Mesendoderm (in vitro differentiated cells): ENCODE measurements around the gene DIAPH1.

ENCODE experiments used
- DNase-seq: peaks from one replicate; pipeline ENCODE4 v3.0.0; 2013
- H2AK5ac ChIP-seq: 2 replicates; pipeline ENCODE4 v1.6.1; 2013; ENCODE audit warnings: low read length, inconsistent platforms
- H2BK120ac ChIP-seq: 2 replicates; pipeline ENCODE4 v1.6.1; 2013; ENCODE audit warnings: low read depth, mild to moderate bottlenecking, low read length, moderate library complexity, mixed read lengths
- H2BK15ac ChIP-seq: replicated peaks from 2 replicates; pipeline ENCODE4 v1.6.1; 2013; ENCODE audit warnings: low read depth, mild to moderate bottlenecking, moderate library complexity
- H2BK5ac ChIP-seq: 2 replicates; pipeline ENCODE4 v1.6.1; 2013; ENCODE audit warnings: low read length, inconsistent platforms
- H3K18ac ChIP-seq: 2 replicates; pipeline ENCODE4 v1.6.1; 2013; ENCODE audit warnings: mild to moderate bottlenecking, low read length, mixed read lengths
- H3K23ac ChIP-seq: one replicate; pipeline ENCODE4 v1.6.1; 2013; ENCODE audit warnings: low read length
- H3K27ac ChIP-seq: 2 replicates; pipeline ENCODE4 v1.5.1; 2013; ENCODE audit warnings: low read depth, mild to moderate bottlenecking, inconsistent platforms, low read length, moderate library complexity
- H3K27me3 ChIP-seq: 2 replicates; pipeline ENCODE4 v1.6.1; 2013; ENCODE audit warnings: low read length, control low read depth, mild to moderate bottlenecking, inconsistent platforms; ENCODE audit not compliant: insufficient read depth, poor library complexity
- H3K36me3 ChIP-seq: 2 replicates; pipeline ENCODE4 v1.6.1; 2013; ENCODE audit warnings: low read length, inconsistent platforms; ENCODE audit not compliant: control insufficient read depth, insufficient read depth
- H3K4ac ChIP-seq: one replicate; pipeline ENCODE4 v1.6.1; 2013; ENCODE audit warnings: low read depth, mild to moderate bottlenecking, low read length, moderate library complexity
- H3K4me1 ChIP-seq: 2 replicates; pipeline ENCODE4 v1.6.1; 2013; ENCODE audit warnings: low read depth, low read length, inconsistent platforms; ENCODE audit not compliant: control insufficient read depth
- H3K4me2 ChIP-seq: 2 replicates; pipeline ENCODE4 v1.6.1; 2013; ENCODE audit warnings: low read length
- H3K4me3 ChIP-seq: 2 replicates; pipeline ENCODE4 v1.5.1; 2013; ENCODE audit warnings: mild to moderate bottlenecking, low read length
- H3K56ac ChIP-seq: one replicate; pipeline ENCODE4 v1.6.1; 2013; ENCODE audit warnings: low read length
- H3K79me1 ChIP-seq: 2 replicates; pipeline ENCODE4 v1.6.1; 2013; ENCODE audit warnings: low read length, inconsistent platforms
- H3K79me2 ChIP-seq: 2 replicates; pipeline ENCODE4 v1.6.1; 2013; ENCODE audit warnings: mild to moderate bottlenecking, low read length; ENCODE audit not compliant: control insufficient read depth, insufficient read depth
- H3K9ac ChIP-seq: 2 replicates; pipeline ENCODE4 v1.6.1; 2013; ENCODE audit warnings: low read length, inconsistent platforms
- H4K5ac ChIP-seq: one replicate; pipeline ENCODE4 v1.6.1; 2013; ENCODE audit warnings: low read length
- H4K8ac ChIP-seq: one replicate; pipeline ENCODE4 v1.6.1; 2013; ENCODE audit warnings: low read depth, mild to moderate bottlenecking, control low read depth, low read length, moderate library complexity
- WGBS: extraction: QIAGEN DNeasy Blood & Tissue Kit; methylation state at CpG from one replicate; pipeline ENCODE4 v1.1.7; 2013; ENCODE audit warnings: low lambda C conversion rate, missing lambda C conversion rate; ENCODE audit not compliant: insufficient coverage; ENCODE audit errors: extremely low coverage; 5-methylcytosine and 5-hydroxymethylcytosine counted together

The DIAPH1 gene

DNA sequence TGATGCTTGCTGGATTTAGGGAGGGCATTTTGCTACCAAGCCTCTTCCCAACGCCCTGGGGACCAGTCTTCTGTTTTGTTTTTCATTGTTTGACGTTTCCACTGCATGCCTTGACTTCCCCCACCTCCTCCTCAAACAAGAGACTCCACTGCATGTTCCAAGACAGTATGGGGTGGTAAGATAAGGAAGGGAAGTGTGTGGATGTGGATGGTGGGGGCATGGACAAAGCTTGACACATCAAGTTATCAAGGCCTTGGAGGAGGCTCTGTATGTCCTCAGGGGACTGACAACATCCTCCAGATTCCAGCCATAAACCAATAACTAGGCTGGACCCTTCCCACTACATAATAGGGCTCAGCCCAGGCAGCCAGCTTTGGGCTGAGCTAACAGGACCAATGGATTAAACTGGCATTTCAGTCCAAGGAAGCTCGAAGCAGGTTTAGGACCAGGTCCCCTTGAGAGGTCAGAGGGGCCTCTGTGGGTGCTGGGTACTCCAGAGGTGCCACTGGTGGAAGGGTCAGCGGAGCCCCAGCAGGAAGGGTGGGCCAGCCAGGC is 107.0 kb downstream of the DIAPH1 start:
- H4K5ac ChIP-seq: no peak overlapping the region
- H3K4me2 ChIP-seq: no peak overlapping the region
- H3K4me3 ChIP-seq: no peak overlapping the region
- H3K18ac ChIP-seq: no peak overlapping the region
- no peaks in the 10 kb centered on the region for H3K79me1 ChIP-seq
- H3K4ac ChIP-seq: no peak overlapping the region
- no peak overlapping the region for H2BK5ac ChIP-seq
- no peak overlapping the region for H3K9ac ChIP-seq
- no peak overlapping the region for H3K56ac ChIP-seq
- no peak for DNase-seq
- H3K36me3 ChIP-seq: peaks cover 2% of the 10 kb centered on the region
- no peak overlapping the region for H2AK5ac ChIP-seq
- WGBS: no CpG with 5 or more reads among the region's 4 CpGs
- no peak overlapping the region for H2BK120ac ChIP-seq
- H4K8ac ChIP-seq: no peak overlapping the region
- H3K27ac ChIP-seq: no peak overlapping the region
- no peaks in the 10 kb centered on the region for H3K79me2 ChIP-seq
- H3K27me3 ChIP-seq: no peaks in the 10 kb centered on the region
- H2BK15ac ChIP-seq: no peak overlapping the region
- peaks cover 15% of the 10 kb centered on the region for H3K4me1 ChIP-seq
- no peak overlapping the region for H3K23ac ChIP-seq

DNA sequence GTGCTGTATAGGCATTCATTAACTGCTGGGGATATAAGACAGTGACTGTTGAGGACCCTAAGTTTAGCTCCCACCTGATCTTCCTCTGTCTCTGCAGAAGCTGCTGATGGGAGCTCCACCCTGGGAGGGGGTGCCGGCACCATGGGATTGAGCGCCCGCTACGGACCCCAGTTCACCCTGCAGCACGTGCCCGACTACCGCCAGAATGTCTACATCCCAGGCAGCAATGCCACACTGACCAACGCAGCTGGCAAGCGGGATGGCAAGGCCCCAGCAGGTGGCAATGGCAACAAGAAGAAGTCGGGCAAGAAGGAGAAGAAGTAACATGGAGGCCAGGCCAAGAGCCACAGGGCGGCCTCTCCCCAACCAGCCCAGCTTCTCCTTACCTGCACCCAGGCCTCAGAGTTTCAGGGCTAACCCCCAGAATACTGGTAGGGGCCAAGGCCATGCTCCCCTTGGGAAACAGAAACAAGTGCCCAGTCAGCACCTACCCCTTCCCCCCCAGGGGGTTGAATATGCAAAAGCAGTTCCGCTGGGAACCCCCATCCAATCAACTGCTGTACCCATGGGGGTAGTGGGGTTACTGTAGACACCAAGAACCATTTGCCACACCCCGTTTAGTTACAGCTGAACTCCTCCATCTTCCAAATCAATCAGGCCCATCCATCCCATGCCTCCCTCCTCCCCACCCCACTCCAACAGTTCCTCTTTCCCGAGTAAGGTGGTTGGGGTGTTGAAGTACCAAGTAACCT is 107.8 kb downstream of the DIAPH1 start:
- no peak overlapping the region for H3K23ac ChIP-seq
- no peak overlapping the region for H2AK5ac ChIP-seq
- H4K5ac ChIP-seq: no peak overlapping the region
- no peak overlapping the region for H3K4me3 ChIP-seq
- no peak overlapping the region for H3K4ac ChIP-seq
- no peak overlapping the region for H2BK15ac ChIP-seq
- no peaks in the 10 kb centered on the region for H3K79me2 ChIP-seq
- no peak overlapping the region for H3K9ac ChIP-seq
- no peak overlapping the region for H3K56ac ChIP-seq
- no peak overlapping the region for H3K18ac ChIP-seq
- H4K8ac ChIP-seq: no peak overlapping the region
- no peak overlapping the region for H3K4me2 ChIP-seq
- no peak overlapping the region for H3K27ac ChIP-seq
- H2BK5ac ChIP-seq: no peak overlapping the region
- WGBS: no CpG with 5 or more reads among the region's 14 CpGs
- no peaks in the 10 kb centered on the region for H3K36me3 ChIP-seq
- DNase-seq: no peak
- peaks cover 15% of the 10 kb centered on the region for H3K4me1 ChIP-seq
- no peak overlapping the region for H2BK120ac ChIP-seq
- no peaks in the 10 kb centered on the region for H3K27me3 ChIP-seq
- no peaks in the 10 kb centered on the region for H3K79me1 ChIP-seq

DNA sequence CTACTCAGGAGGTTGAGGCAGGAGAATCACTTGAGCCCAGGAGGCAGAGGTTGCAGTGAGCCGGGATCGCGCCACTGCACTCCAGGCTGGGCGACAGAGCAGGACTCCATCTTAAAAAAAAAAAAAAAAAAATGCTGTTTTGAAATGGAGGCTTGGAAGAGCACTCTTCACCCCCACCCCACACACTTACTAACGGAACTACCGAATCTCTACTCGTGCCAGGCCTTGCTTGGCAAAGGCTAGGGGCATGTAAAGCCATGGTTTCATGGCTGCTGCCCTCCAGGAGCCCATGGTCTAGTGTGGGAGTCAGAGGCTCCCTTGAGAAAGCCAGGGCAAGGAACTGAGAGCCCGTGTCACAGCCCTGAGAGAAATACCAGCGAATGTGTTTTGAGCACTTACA is 108.6 kb downstream of the DIAPH1 start:
- Histone ChIP-seq H3K18ac (no peak overlapping the region), H3K4ac (no peak overlapping the region), H3K23ac (no peak overlapping the region), H3K9ac (no peak overlapping the region), H4K5ac (no peak overlapping the region), H3K36me3 (no peaks in the 10 kb centered on the region), H2BK5ac (no peak overlapping the region), H2AK5ac (no peak overlapping the region), H3K79me1 (no peaks in the 10 kb centered on the region), H2BK15ac (no peak overlapping the region), H2BK120ac (no peak overlapping the region), H3K4me1 (peaks cover 14% of the 10 kb centered on the region), H3K56ac (no peak overlapping the region), H3K4me2 (no peak overlapping the region), H3K79me2 (no peaks in the 10 kb centered on the region), H3K4me3 (no peak overlapping the region), H3K27ac (no peak overlapping the region), H4K8ac (no peak overlapping the region), H3K27me3 (no peaks in the 10 kb centered on the region)
- DNase-seq: no peak
- WGBS: no CpG with 5 or more reads among the region's 9 CpGs

DNA sequence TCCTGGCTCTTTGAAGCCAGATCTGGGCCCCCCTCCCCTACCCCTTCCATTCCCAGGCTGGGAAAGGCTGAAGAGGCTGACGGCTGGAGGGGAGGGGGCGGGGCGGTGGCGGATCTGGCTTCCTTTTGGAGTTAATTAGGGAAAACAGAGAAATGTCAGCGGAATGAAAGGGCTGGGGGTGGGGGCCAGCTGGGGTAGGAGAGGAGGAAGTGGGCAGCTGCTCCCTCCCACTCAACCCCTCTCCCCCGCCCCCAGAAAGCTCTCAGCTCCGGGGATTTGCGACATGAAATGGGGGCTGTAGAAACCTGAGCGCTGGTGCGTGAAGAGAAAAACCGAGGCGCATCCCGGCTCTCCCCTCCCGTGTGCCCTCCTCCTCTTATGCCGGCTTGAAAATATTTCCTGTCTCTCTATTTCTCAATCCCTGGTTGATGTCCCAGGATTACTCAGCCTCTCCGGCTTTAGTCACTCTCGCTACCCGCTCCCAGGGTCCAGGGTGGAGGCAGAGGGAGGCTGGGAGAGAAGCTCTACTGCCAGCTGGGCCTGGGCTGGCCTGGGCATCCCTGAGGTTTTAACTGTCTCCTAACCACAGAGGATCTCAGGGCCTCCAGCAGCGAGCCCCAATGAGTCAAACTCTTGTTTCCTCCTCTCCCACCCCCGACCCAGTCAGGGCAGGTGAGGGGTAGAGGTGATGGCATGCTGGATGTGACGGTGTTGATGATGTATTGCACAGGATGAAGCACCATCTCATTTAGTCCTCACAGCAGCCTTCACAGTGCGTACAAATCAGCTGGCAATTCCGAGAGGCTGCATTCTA is 109.8 kb downstream of the DIAPH1 start:
- H3K4me3 ChIP-seq: no peak overlapping the region
- H3K23ac ChIP-seq: no peak overlapping the region
- DNase-seq: peak; percentile 87
- no peak overlapping the region for H2BK5ac ChIP-seq
- no CpG with 5 or more reads among the region's 23 CpGs for WGBS
- H2BK120ac ChIP-seq: no peak overlapping the region
- no peak overlapping the region for H2AK5ac ChIP-seq
- H4K5ac ChIP-seq: no peak overlapping the region
- no peak overlapping the region for H4K8ac ChIP-seq
- peak overlapping the region; percentile 47 for H3K27ac ChIP-seq
- peak overlapping the region; percentile 78 for H3K56ac ChIP-seq
- H3K79me2 ChIP-seq: no peaks in the 10 kb centered on the region
- H3K4me1 ChIP-seq: peaks cover 10% of the 10 kb centered on the region
- H3K18ac ChIP-seq: peak overlapping the region; percentile 8
- H3K9ac ChIP-seq: peak overlapping the region; percentile 67
- H3K4me2 ChIP-seq: peak overlapping the region; percentile 41
- H3K36me3 ChIP-seq: no peaks in the 10 kb centered on the region
- H3K4ac ChIP-seq: no peak overlapping the region
- H3K27me3 ChIP-seq: no peaks in the 10 kb centered on the region
- no peak overlapping the region for H2BK15ac ChIP-seq
- H3K79me1 ChIP-seq: no peaks in the 10 kb centered on the region

DNA sequence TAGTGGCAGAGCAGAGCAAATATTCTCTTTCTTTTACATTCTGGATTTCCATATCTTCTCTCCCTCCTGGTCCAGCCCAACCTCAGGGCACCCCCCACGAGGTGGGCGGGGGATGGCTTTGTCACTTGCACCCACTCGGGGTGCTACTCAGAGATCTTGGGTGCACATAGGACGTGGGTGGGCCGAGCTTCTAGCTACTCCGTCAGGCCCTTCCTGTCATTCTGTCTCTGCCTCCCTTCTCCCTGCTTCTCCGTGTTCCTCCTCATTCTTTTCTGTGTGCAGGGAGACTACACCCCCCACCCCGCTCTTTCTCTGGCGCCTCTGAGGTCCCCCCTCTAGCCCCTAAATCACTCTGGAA is 110.4 kb downstream of the DIAPH1 start:
- peak overlapping the region; percentile 39 for H3K27ac ChIP-seq
- H4K8ac ChIP-seq: no peak overlapping the region
- H3K9ac ChIP-seq: peak overlapping the region; percentile 57
- no peak overlapping the region for H3K4me3 ChIP-seq
- no peak for DNase-seq
- peak overlapping the region; percentile 78 for H3K56ac ChIP-seq
- no peaks in the 10 kb centered on the region for H3K27me3 ChIP-seq
- peak overlapping the region; percentile 22 for H3K4ac ChIP-seq
- no peak overlapping the region for H2AK5ac ChIP-seq
- no peak overlapping the region for H2BK15ac ChIP-seq
- H3K18ac ChIP-seq: peak overlapping the region; percentile 8
- H3K23ac ChIP-seq: no peak overlapping the region
- H3K79me2 ChIP-seq: no peaks in the 10 kb centered on the region
- H4K5ac ChIP-seq: no peak overlapping the region
- no peaks in the 10 kb centered on the region for H3K79me1 ChIP-seq
- H3K36me3 ChIP-seq: no peaks in the 10 kb centered on the region
- peak overlapping the region; percentile 25 for H3K4me2 ChIP-seq
- H2BK5ac ChIP-seq: peak overlapping the region; percentile 39
- H3K4me1 ChIP-seq: peaks cover 10% of the 10 kb centered on the region
- WGBS: no CpG with 5 or more reads among the region's 9 CpGs
- peak overlapping the region; percentile 51 for H2BK120ac ChIP-seq
